Loucy (cell line): ENCODE measurements around the gene GABRA1.

Source experiments
- H2AFZ ChIP-seq: fragments of 200-600 bp; sonication (generic); 2 replicates; pipeline ENCODE4 v1.6.0; 2016; ENCODE audit warnings: antibody characterized with exemption, mild to moderate bottlenecking, low read length, moderate library complexity
- H3F3A ChIP-seq: fragments of 200-600 bp; 2 replicates; pipeline ENCODE4 v1.6.0; 2016; ENCODE audit warnings: antibody characterized with exemption, low read depth, mild to moderate bottlenecking
- H3K27me3 ChIP-seq: fragments of 200-600 bp; sonication (generic); 2 replicates; pipeline ENCODE4 v1.6.1; 2014; ENCODE audit warnings: low read length, mild to moderate bottlenecking; ENCODE audit not compliant: insufficient read depth, poor library complexity, severe bottlenecking
- H3K36me3 ChIP-seq: fragments of 200-600 bp; sonication (generic); 2 replicates; pipeline ENCODE4 v1.6.1; 2016; ENCODE audit warnings: low read length; ENCODE audit not compliant: insufficient read depth
- H3K4me1 ChIP-seq: fragments of 200-600 bp; sonication (generic); 2 replicates; pipeline ENCODE4 v1.5.1; 2014; ENCODE audit warnings: low read length, mild to moderate bottlenecking; ENCODE audit not compliant: insufficient read depth, poor library complexity, severe bottlenecking
- H3K4me2 ChIP-seq: fragments of 200-600 bp; sonication (generic); 2 replicates; pipeline ENCODE4 v1.6.0; 2014; ENCODE audit warnings: antibody characterized with exemption, low read length, low read depth, mild to moderate bottlenecking; ENCODE audit not compliant: poor library complexity, severe bottlenecking
- H3K4me3 ChIP-seq: fragments of 200-600 bp; sonication (generic); 2 replicates; pipeline ENCODE4 v1.5.1; 2014; ENCODE audit warnings: low read length, mild to moderate bottlenecking, mixed read lengths; ENCODE audit not compliant: poor library complexity, severe bottlenecking
- H3K79me2 ChIP-seq: fragments of 200-600 bp; sonication (generic); 2 replicates; pipeline ENCODE4 v1.6.1; 2014; ENCODE audit warnings: low read length; ENCODE audit not compliant: insufficient read depth
- H3K9ac ChIP-seq: fragments of 200-600 bp; sonication (generic); 2 replicates; pipeline ENCODE4 v1.6.0; 2014; ENCODE audit warnings: mild to moderate bottlenecking, low read depth, low read length, moderate library complexity; ENCODE audit not compliant: poor library complexity, severe bottlenecking
- H3K9me2 ChIP-seq: fragments of 200-600 bp; sonication (generic); replicated peaks from 2 replicates; pipeline ENCODE4 v1.6.1; 2016; ENCODE audit warnings: low read depth, low read length, mixed read lengths
- H3K9me3 ChIP-seq: fragments of 200-600 bp; sonication (generic); 2 replicates; pipeline ENCODE4 v1.6.1; 2014; ENCODE audit warnings: mild to moderate bottlenecking, antibody characterized with exemption, low read length, low read depth; ENCODE audit not compliant: insufficient read depth
- H4K20me1 ChIP-seq: fragments of 200-600 bp; sonication (generic); 2 replicates; pipeline ENCODE4 v1.6.0; 2014; ENCODE audit warnings: antibody characterized with exemption, low read length, mild to moderate bottlenecking; ENCODE audit not compliant: insufficient read depth, poor library complexity, severe bottlenecking
- CTCF ChIP-seq: fragments of 200-600 bp; sonication (generic); conservative IDR thresholded peaks from 2 replicates; pipeline ENCODE4 v1.5.1; 2014; ENCODE audit warnings: mild to moderate bottlenecking, antibody characterized with exemption, low read length
- EZH2phosphoT487 ChIP-seq: fragments of 200-600 bp; IDR thresholded peaks from 2 replicates; pipeline ENCODE4 v1.6.1; 2018; ENCODE audit warnings: antibody characterized with exemption, mild to moderate bottlenecking, moderate library complexity, borderline replicate concordance

The GABRA1 gene

GRCh38 chr5:161899590-161899989 lies 51.7 kb downstream of the GABRA1 start:
- Histone ChIP-seq H3K36me3 (no peaks in the 10 kb centered on the region), H3K4me2 (no peak overlapping the region), H3K9me2 (no peaks in the 10 kb centered on the region), H4K20me1 (no peaks in the 10 kb centered on the region), H2AFZ (no peak overlapping the region), H3K79me2 (no peaks in the 10 kb centered on the region), H3F3A (no peaks in the 10 kb centered on the region), H3K4me3 (no peak overlapping the region), H3K9me3 (no peaks in the 10 kb centered on the region), H3K27me3 (no peaks in the 10 kb centered on the region), H3K9ac (no peak overlapping the region), H3K4me1 (no peaks in the 10 kb centered on the region)
- TF ChIP-seq EZH2phosphoT487 (no peak), CTCF (no peak)

- H4K20me1 ChIP-seq = no peaks in the 10 kb centered on the region
- H2AFZ ChIP-seq = no peak overlapping the region
- H3K4me3 ChIP-seq = no peak overlapping the region
- no peaks in the 10 kb centered on the region for H3K4me1 ChIP-seq
- no peak overlapping the region for H3K4me2 ChIP-seq
- no peaks in the 10 kb centered on the region for H3K27me3 ChIP-seq
- no peak overlapping the region for H3K9ac ChIP-seq
- no peaks in the 10 kb centered on the region for H3K9me2 ChIP-seq
- no peak for TF ChIP-seq CTCF
- TF ChIP-seq EZH2phosphoT487 = no peak
- no peaks in the 10 kb centered on the region for H3K79me2 ChIP-seq
- H3K9me3 ChIP-seq = no peaks in the 10 kb centered on the region
- H3F3A ChIP-seq = no peaks in the 10 kb centered on the region
- no peaks in the 10 kb centered on the region for H3K36me3 ChIP-seq
These were observed 53.1 kb downstream of the GABRA1 start for GRCh38 chr5:161900981-161901380.

GRCh38 chr5:161921781-161922180 lies 73.9 kb downstream of the GABRA1 start:
- TF ChIP-seq CTCF = no peak
- TF ChIP-seq EZH2phosphoT487 = no peak
- Histone ChIP-seq H3K9me2 (no peaks in the 10 kb centered on the region), H4K20me1 (no peaks in the 10 kb centered on the region), H3K36me3 (no peaks in the 10 kb centered on the region), H3K27me3 (no peaks in the 10 kb centered on the region), H3K4me3 (no peak overlapping the region), H2AFZ (no peak overlapping the region), H3K4me1 (no peaks in the 10 kb centered on the region), H3K4me2 (no peak overlapping the region), H3K9ac (no peak overlapping the region), H3K9me3 (no peaks in the 10 kb centered on the region), H3K79me2 (no peaks in the 10 kb centered on the region), H3F3A (no peaks in the 10 kb centered on the region)
